Spleen (tissue), 7 donors: ENCODE measurements around the gene TSPAN3.

Experiments
- CTCF ChIP-seq, 11 experiments: fragments of 200-600 bp in 7 of 11; fragments of 450-650 bp in 4 of 11; sonication (generic) in 4 of 11; IDR thresholded peaks in 8 of 11; conservative IDR thresholded peaks in 3 of 11; 1 replicate in 7 of 11; 2 replicates in 4 of 11; pipeline versions ENCODE4 v1.4.0 to v1.8.0; 2016 to 2021; ENCODE audit warnings: antibody characterized with exemption in 11 of 11, inconsistent platforms in 4 of 11, mild to moderate bottlenecking in 1 of 11
- POLR2A ChIP-seq, 3 donors: fragments of 450-650 bp; IDR thresholded peaks; one replicate each; pipeline ENCODE4 v1.5.1; 2017; ENCODE audit warnings: antibody characterized with exemption in 3 of 3, mild to moderate bottlenecking in 1 of 3
- POLR2AphosphoS5 ChIP-seq, 3 donors: sonication (generic); formaldehyde crosslinking; IDR thresholded peaks; one replicate each; pipeline ENCODE4 v1.5.1; 2017; ENCODE audit warnings: antibody characterized with exemption in 3 of 3
- donor health status: DM: no; HTN: no; CAD: no; lungs with moderate emphysema.
- donor health status: DM: no; HTN: no; CAD: no.
- donor health status: DM: no; HTN: no; CAD: no.

GRCh38 chr15:77074350-77074749, 3.4 kb upstream of the TSPAN3 start:
- TF ChIP-seq CTCF (IDR thresholded peaks at IDR 0.05 in 8 of 11, conservative IDR thresholded peaks at IDR 0.05 in 3 of 11) (no peak), POLR2A (IDR thresholded peaks at IDR 0.05) (no peak), POLR2AphosphoS5 (IDR thresholded peaks at IDR 0.05) (no peak)
